ENCODE measurements around the gene IGSF21.

DNA sequence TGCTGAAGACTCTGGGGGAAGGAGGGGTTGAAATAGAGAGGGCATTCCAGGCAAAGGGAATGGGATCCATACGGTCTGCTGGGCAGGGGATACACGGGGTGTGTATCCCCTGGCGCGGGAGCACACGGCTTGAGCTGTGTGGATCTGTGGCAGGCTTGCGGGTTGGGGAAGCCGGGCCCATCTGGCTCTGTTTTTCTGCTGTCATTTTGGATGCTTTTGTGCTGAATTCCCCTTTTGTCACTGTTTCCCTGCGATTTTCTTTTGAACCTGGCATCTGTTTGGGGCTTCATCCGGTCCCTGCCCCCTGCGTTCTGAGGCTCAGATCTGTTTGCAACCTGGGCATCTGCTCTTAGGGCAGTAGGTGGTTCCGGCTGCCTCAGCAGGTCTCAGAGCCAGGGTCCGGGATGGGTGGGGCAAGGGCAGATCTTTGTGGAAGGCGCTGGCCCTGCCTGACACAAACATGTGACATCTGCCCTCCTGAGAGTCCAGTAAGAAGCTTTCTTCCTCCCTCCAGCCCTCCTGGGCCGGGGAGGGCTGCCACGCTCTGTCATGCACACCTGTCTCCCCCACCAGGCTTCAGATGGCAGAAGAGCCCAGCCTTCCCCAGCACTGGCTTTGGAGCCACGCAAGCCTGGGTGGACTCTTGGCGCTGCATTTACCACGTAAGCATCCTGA is 84.0 kb downstream of the IGSF21 start:
- TF ChIP-seq EZH2 (IDR thresholded peaks at IDR 0.05) (no peak), POLR2AphosphoS5 (IDR thresholded peaks at IDR 0.05; ENCODE audit: borderline replicate concordance, low read depth, low read length) (no peak), FOXP2 (optimal IDR thresholded peaks at IDR 0.05; ENCODE audit: control extremely low read depth, extremely low read length, insufficient read depth) (no peak)

Measured in SK-N-MC (cell line).